Measurements from ENCODE around the gene MFAP4.

Gene MFAP4

GRCh38 chr17:19384723-19385391, 2.1 kb downstream of the MFAP4 start:
- peak; percentile 94 for DNase-seq

- DNase-seq: peak; percentile 42
Measured at GRCh38 chr17:19383681-19384470, 3.1 kb downstream of the MFAP4 start.

GRCh38 chr17:19382531-19383444, 4.2 kb downstream of the MFAP4 start:
- no peak for DNase-seq

- DNase-seq: no peak
Measured at GRCh38 chr17:19381741-19382444, 5.1 kb downstream of the MFAP4 start.

- DNase-seq: no peak
Measured at GRCh38 chr17:19381361-19381740, 5.6 kb downstream of the MFAP4 start.

GRCh38 chr17:19380481-19381301, 6.3 kb downstream of the MFAP4 start:
- no peak for DNase-seq

GRCh38 chr17:19379361-19380065, 7.5 kb downstream of the MFAP4 start:
- DNase-seq: no peak

GRCh38 chr17:19378416-19379360, 8.3 kb downstream of the MFAP4 start, which contains the start of gene MAPK7:
MAPK7 (plus strand) TSS chr17:19378498; CDS start chr17:19378901, 403 bp downstream.
- no peak for DNase-seq

- DNase-seq: peak; percentile 99
Measured at GRCh38 chr17:19377602-19378415, 9.2 kb downstream of the MFAP4 start.

- DNase-seq: no peak
Measured at GRCh38 chr17:19376811-19377210, 10.2 kb downstream of the MFAP4 start.

- no peak for DNase-seq
Measured at GRCh38 chr17:19375732-19376131, 11.3 kb downstream of the MFAP4 start.

- DNase-seq: no peak
Measured at GRCh38 chr17:19374136-19374535, 12.9 kb downstream of the MFAP4 start.

GRCh38 chr17:19372866-19373504, 14.0 kb downstream of the MFAP4 start:
- no peak for DNase-seq

GRCh38 chr17:19372439-19372838, 14.6 kb downstream of the MFAP4 start:
- no peak for DNase-seq

GRCh38 chr17:19372011-19372370, 15.0 kb downstream of the MFAP4 start:
- DNase-seq: no peak

- no peak for DNase-seq
Measured at GRCh38 chr17:19371259-19372010, 15.6 kb downstream of the MFAP4 start.

- no peak for DNase-seq
Measured at GRCh38 chr17:19370493-19370960, 16.5 kb downstream of the MFAP4 start.
